Measurements from ENCODE around the gene IL32.

Gene IL32

GRCh38 chr16:3029491-3030221 is 35.8 kb upstream of the IL32 start:
- H3K36me3 ChIP-seq (ENCODE audit: control insufficient read depth, insufficient read depth, low read length, severe bottlenecking), result peaks cover 18% of the 10 kb centered on the region
- no peaks in the 10 kb centered on the region for H3K9me3 ChIP-seq (ENCODE audit: control insufficient read depth, low read length)
- DNase-seq (ENCODE audit: low read depth), result no peak
- H3K27me3 ChIP-seq (replicated peaks; ENCODE audit: control insufficient read depth, insufficient read depth, low read length), result peaks cover 25% of the 10 kb centered on the region
- H3K4me3 ChIP-seq (ENCODE audit: low read length), result peak overlapping the region; percentile 57
- H3K9ac ChIP-seq (ENCODE audit: low read length), result peak overlapping the region; percentile 26
- peaks cover 7% of the 10 kb centered on the region for H3K4me1 ChIP-seq (ENCODE audit: control insufficient read depth, insufficient read depth, low read length)

DNA sequence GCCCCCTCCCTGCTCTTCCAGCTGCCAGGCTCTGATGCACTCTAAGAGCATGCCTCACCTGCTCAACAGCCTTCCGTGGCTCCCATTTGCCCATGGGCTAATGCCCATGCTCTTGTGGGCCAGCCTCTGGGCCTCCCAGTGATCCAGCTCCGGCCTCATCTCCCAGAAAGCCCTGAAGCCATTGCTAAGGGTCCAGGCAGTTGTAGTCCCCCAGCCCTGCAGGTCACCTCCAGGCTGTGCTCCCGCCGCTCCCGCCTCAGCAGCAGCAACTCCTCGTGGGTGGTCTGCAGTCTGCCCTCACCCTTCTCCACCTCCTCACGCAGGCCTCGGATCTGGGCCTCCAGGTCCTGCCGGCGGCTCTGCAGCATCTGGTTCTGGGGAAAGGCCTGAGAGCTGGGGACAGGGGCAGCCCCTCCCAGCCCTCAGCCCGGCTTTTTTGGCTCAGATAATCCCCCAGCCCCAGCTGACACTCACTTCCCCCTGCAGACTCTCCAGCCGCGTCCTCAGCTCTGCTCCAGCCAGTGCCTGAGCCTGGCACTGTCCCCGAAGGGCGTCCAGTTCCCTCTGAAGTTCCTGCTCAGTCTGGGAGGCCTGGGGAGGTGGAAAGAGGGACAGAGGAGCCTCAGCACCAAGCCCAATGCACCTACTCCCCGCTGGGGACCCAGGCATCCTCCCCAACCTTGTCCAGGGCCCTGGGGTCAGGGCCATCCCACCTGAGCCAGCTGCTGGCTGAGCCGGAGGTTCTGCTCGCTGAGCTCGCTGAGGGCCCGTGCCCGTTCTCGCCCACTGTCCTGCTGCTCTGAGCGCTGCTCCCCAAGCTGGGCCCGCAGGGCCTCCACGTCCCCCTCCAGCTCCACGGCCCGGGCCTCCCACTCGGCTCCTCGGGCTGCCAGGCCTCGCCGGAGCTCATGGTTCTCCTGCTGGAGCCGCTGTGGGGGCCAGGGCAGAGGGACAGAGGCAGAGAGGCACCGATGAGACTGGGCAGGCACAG is 34.9 kb upstream of the IL32 start:
- H3K4me3 ChIP-seq (ENCODE audit: low read length), result no peak overlapping the region
- no peak for DNase-seq (ENCODE audit: low read depth)
- peaks cover 30% of the 10 kb centered on the region for H3K27me3 ChIP-seq (replicated peaks; ENCODE audit: control insufficient read depth, insufficient read depth, low read length)
- H3K4me1 ChIP-seq (ENCODE audit: control insufficient read depth, insufficient read depth, low read length), result peaks cover 7% of the 10 kb centered on the region
- no peak overlapping the region for H3K9ac ChIP-seq (ENCODE audit: low read length)
- H3K9me3 ChIP-seq (ENCODE audit: control insufficient read depth, low read length), result no peaks in the 10 kb centered on the region
- peaks cover 18% of the 10 kb centered on the region for H3K36me3 ChIP-seq (ENCODE audit: control insufficient read depth, insufficient read depth, low read length, severe bottlenecking)

DNA sequence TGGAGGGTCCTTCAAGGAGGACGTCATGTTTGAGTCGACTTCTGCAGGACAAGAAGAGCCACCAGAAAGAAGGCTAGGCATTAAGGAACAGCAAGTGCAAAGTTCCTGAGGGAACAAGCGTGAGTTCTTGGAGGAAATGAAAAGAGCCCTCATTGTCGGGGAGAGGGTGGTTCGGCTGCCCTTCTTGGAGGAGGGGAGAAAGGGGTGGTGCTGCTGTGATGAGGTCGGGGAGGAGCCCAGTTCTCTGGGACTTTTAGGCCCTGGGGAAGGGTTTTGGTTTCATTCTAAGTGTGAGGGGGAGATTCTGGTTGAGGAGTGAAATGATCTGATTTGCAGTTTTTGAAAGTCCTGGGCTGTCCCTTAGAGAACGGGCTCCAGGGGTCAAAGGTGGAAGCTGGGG is 32.8 kb upstream of the IL32 start:
- Histone ChIP-seq H3K4me1 (ENCODE audit: control insufficient read depth, insufficient read depth, low read length) (peaks cover 7% of the 10 kb centered on the region), H3K9me3 (ENCODE audit: control insufficient read depth, low read length) (no peaks in the 10 kb centered on the region), H3K36me3 (ENCODE audit: control insufficient read depth, insufficient read depth, low read length, severe bottlenecking) (no peaks in the 10 kb centered on the region), H3K27me3 (replicated peaks; ENCODE audit: control insufficient read depth, insufficient read depth, low read length) (peaks cover 41% of the 10 kb centered on the region), H3K4me3 (ENCODE audit: low read length) (no peak overlapping the region), H3K9ac (ENCODE audit: low read length) (no peak overlapping the region)
- no peak for DNase-seq (ENCODE audit: low read depth)

DNA sequence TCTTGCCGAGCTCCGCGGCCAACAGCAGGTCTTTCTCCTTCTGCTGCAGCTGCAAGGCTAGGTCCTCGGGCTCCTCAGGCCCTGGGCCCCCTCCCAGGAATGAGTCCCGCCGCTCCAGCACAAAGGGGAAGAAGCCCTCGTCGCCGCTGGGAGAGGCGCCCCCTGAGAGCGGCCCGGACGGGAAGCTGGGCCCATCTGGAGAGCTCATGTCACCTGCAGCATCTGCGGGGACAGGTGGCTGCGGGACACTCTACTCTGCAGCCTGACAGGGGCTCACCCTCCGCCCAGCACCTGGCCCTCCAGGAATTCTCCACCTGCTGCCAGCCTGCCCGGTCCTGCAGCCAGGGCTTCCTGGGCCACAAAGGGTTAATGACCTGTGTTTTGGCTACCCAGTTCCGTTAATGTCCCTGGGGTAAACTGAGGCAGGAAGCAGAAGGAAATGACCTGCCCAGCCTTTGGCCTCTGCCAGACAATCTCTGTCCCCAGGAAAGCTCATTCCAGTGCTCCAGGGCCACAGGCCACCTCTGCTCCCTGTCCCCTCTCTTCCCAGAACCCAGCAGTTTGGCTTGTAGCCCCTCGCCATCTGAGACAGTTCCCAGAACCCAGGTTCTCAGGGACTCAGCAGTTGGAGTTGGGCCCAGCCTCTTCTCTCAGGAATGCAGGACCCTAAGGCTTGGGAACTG is 30.0 kb upstream of the IL32 start:
- H3K9me3 ChIP-seq (ENCODE audit: control insufficient read depth, low read length), result no peaks in the 10 kb centered on the region
- no peaks in the 10 kb centered on the region for H3K36me3 ChIP-seq (ENCODE audit: control insufficient read depth, insufficient read depth, low read length, severe bottlenecking)
- peaks cover 64% of the 10 kb centered on the region for H3K27me3 ChIP-seq (replicated peaks; ENCODE audit: control insufficient read depth, insufficient read depth, low read length)
- no peak overlapping the region for H3K4me3 ChIP-seq (ENCODE audit: low read length)
- H3K4me1 ChIP-seq (ENCODE audit: control insufficient read depth, insufficient read depth, low read length), result no peaks in the 10 kb centered on the region
- H3K9ac ChIP-seq (ENCODE audit: low read length), result no peak overlapping the region
- DNase-seq (ENCODE audit: low read depth), result no peak

DNA sequence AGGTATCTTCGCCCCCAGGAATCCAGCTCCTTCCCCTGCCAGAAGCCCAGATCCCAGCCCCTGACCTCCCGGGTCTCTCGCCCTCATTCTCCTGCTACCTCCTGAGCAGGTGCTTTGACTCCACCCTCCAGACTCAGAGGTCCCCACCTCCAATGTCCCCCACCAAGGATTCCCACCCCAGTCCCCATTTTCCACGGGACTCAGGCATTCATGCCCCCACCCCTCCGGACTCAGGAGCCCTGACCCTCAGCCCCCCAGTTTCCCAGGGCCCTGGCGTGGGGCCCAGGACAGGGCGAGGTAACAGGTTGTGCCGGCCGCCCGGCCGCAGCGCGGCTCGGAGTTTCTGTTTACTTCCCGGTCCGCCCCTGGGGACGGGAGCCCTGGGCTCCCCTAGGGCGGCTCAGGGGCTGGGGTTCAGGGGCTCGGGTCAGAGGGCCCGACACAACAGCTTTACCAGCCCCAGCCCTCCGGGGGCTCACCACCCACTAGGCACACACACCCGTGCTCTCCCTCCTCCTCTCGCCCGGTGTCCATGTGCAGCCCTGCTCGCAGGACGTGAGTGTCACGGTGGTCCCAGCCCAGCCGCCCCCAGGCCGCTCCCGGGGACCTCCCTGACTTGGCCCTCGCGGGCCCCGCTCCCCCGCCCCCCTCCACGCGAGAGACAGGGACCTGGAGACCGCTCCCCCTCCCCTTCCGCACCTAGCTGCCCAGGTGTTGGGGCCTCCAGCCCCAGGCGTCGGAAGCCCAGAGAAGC is 29.3 kb upstream of the IL32 start:
- Histone ChIP-seq H3K4me3 (ENCODE audit: low read length) (no peak overlapping the region), H3K27me3 (replicated peaks; ENCODE audit: control insufficient read depth, insufficient read depth, low read length) (peaks cover 64% of the 10 kb centered on the region), H3K36me3 (ENCODE audit: control insufficient read depth, insufficient read depth, low read length, severe bottlenecking) (no peaks in the 10 kb centered on the region), H3K9ac (ENCODE audit: low read length) (no peak overlapping the region), H3K4me1 (ENCODE audit: control insufficient read depth, insufficient read depth, low read length) (no peaks in the 10 kb centered on the region), H3K9me3 (ENCODE audit: control insufficient read depth, low read length) (no peaks in the 10 kb centered on the region)
- DNase-seq (ENCODE audit: low read depth), result no peak

- H3K9ac ChIP-seq (ENCODE audit: low read length), result no peak within 1 kb of the TSS
- H3K9me3 ChIP-seq (ENCODE audit: control insufficient read depth, low read length), result no peaks in the 10 kb centered on the region
- no peak within 1 kb of the TSS for H3K4me3 ChIP-seq (ENCODE audit: low read length)
- no peak for DNase-seq (ENCODE audit: low read depth)
- no peaks in the 10 kb centered on the region for H3K4me1 ChIP-seq (ENCODE audit: control insufficient read depth, insufficient read depth, low read length)
- H3K27me3 ChIP-seq (replicated peaks; ENCODE audit: control insufficient read depth, insufficient read depth, low read length), result peaks cover 64% of the 10 kb centered on the region
- no peaks in the 10 kb centered on the region for H3K36me3 ChIP-seq (ENCODE audit: control insufficient read depth, insufficient read depth, low read length, severe bottlenecking)
Observed at GRCh38 chr16:3036726-3037315, 28.6 kb upstream of the IL32 start, which contains the start of gene BICDL2. TSS of gene BICDL2 (minus strand) at chr16:3036944. CDS start at chr16:3035496, 1,448 bp downstream.

GRCh38 chr16:3038256-3038655 is 27.2 kb upstream of the IL32 start:
- Histone ChIP-seq H3K4me1 (ENCODE audit: control insufficient read depth, insufficient read depth, low read length) (no peaks in the 10 kb centered on the region), H3K9me3 (ENCODE audit: control insufficient read depth, low read length) (no peaks in the 10 kb centered on the region), H3K9ac (ENCODE audit: low read length) (no peak overlapping the region), H3K4me3 (ENCODE audit: low read length) (no peak overlapping the region), H3K27me3 (replicated peaks; ENCODE audit: control insufficient read depth, insufficient read depth, low read length) (peaks cover 52% of the 10 kb centered on the region), H3K36me3 (ENCODE audit: control insufficient read depth, insufficient read depth, low read length, severe bottlenecking) (no peaks in the 10 kb centered on the region)
- DNase-seq (ENCODE audit: low read depth), result no peak

- H3K27me3 ChIP-seq (replicated peaks; ENCODE audit: control insufficient read depth, insufficient read depth, low read length), result peaks cover 50% of the 10 kb centered on the region
- H3K9me3 ChIP-seq (ENCODE audit: control insufficient read depth, low read length), result no peaks in the 10 kb centered on the region
Observed at GRCh38 chr16:3038896-3039295, 26.5 kb upstream of the IL32 start.

GRCh38 chr16:3042376-3042775 is 23.1 kb upstream of the IL32 start:
- Histone ChIP-seq H3K36me3 (ENCODE audit: control insufficient read depth, insufficient read depth, low read length, severe bottlenecking) (no peaks in the 10 kb centered on the region), H3K27me3 (replicated peaks; ENCODE audit: control insufficient read depth, insufficient read depth, low read length) (peaks cover 44% of the 10 kb centered on the region), H3K4me1 (ENCODE audit: control insufficient read depth, insufficient read depth, low read length) (peaks cover 2% of the 10 kb centered on the region)

More at GRCh38 chr16:3038896-3039295, 26.5 kb upstream of the IL32 start:
- Histone ChIP-seq H3K9ac (ENCODE audit: low read length) (no peak overlapping the region), H3K36me3 (ENCODE audit: control insufficient read depth, insufficient read depth, low read length, severe bottlenecking) (no peaks in the 10 kb centered on the region), H3K4me1 (ENCODE audit: control insufficient read depth, insufficient read depth, low read length) (no peaks in the 10 kb centered on the region), H3K4me3 (ENCODE audit: low read length) (no peak overlapping the region)
- DNase-seq (ENCODE audit: low read depth), result no peak

GRCh38 chr16:3044708-3045107 is 20.7 kb upstream of the IL32 start:
- no peak for DNase-seq (ENCODE audit: low read depth)
- Histone ChIP-seq H3K4me3 (ENCODE audit: low read length) (no peak overlapping the region), H3K9ac (ENCODE audit: low read length) (no peak overlapping the region), H3K4me1 (ENCODE audit: control insufficient read depth, insufficient read depth, low read length) (peaks cover 2% of the 10 kb centered on the region), H3K36me3 (ENCODE audit: control insufficient read depth, insufficient read depth, low read length, severe bottlenecking) (no peaks in the 10 kb centered on the region), H3K9me3 (ENCODE audit: control insufficient read depth, low read length) (no peaks in the 10 kb centered on the region), H3K27me3 (replicated peaks; ENCODE audit: control insufficient read depth, insufficient read depth, low read length) (peaks cover 44% of the 10 kb centered on the region)

More at GRCh38 chr16:3042376-3042775, 23.1 kb upstream of the IL32 start:
- Histone ChIP-seq H3K9me3 (ENCODE audit: control insufficient read depth, low read length) (no peaks in the 10 kb centered on the region), H3K9ac (ENCODE audit: low read length) (no peak overlapping the region), H3K4me3 (ENCODE audit: low read length) (no peak overlapping the region)
- no peak for DNase-seq (ENCODE audit: low read depth)
